Adipose tissue (tissue), 3 donors: ENCODE data around the gene C4orf50. TPM values are rescaled to one million over a fixed set of nuclear protein-coding genes. Genes with fewer than 3 reads are reported as not detected.

ENCODE experiments used
- H3K27ac ChIP-seq: one replicate; pipeline ENCODE4 v1.5.1; 2013; ENCODE audit warnings: low read depth, low read length
- WGBS, 3 donors: extraction: QIAGEN DNeasy Blood & Tissue Kit; methylation state at CpG; one replicate each; pipeline ENCODE4 v1.1.7; 2013; 5-methylcytosine and 5-hydroxymethylcytosine counted together
- polyA plus RNA-seq, 3 donors: library from polyadenylated mRNA; stranded (reverse); fragments of 200-250 nt; gene quantifications; one replicate each; pipeline ENCODE4 v1.2.3, GENCODE V29; 2013
- donor health status: healthy with polysubstance abuse.
- donor health status: Bipolar disorder and iron deficiency.
- donor health status: healthy.

The C4orf50 gene
- polyA plus RNA-seq, 3 donors = 0.01 to 0.03 TPM; not detected in 1

DNA sequence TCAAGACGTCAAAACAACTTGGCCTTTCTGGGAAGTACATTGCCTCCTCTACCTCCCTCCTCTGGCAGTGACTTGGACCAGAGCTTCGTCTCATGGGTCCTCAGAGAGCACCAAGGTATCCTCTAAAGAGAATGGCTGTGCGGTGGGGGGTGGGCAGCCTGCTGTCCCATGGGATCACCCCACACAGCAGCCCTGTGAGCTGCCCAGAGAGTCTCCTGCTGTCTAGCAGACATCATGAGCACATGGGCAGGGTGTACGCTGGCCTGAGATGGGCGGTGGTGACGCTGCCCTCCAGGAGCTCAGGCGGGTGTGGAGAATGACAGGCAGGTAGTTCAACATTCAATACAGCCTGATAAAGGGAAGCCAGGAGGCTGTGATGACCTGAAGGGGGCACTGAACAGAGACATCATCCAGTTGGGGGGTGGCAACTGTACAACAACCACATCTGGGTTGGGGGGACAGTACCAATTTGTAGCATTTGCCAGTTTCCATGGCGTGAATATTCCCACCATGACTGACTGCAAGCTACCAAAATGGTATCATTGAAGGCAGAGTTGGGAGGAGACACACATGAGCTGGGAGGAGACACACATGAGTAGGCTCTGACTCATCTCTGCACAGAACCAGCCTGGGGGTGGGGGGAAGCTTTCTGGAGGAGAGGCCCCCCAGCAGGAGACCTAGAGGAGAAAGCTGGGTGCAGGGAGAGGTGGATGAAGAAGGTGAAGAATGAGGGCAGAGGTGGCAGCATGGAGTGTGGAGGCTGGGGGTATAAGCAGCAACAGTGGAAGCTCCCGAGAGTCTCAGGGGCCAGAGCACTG lies 35.9 kb downstream of the C4orf50 start:
- H3K27ac ChIP-seq = no peak overlapping the region
- 71 to 77% (median 72%) methylated on average over 9 of the region's 9 CpGs for WGBS, 3 donors

DNA sequence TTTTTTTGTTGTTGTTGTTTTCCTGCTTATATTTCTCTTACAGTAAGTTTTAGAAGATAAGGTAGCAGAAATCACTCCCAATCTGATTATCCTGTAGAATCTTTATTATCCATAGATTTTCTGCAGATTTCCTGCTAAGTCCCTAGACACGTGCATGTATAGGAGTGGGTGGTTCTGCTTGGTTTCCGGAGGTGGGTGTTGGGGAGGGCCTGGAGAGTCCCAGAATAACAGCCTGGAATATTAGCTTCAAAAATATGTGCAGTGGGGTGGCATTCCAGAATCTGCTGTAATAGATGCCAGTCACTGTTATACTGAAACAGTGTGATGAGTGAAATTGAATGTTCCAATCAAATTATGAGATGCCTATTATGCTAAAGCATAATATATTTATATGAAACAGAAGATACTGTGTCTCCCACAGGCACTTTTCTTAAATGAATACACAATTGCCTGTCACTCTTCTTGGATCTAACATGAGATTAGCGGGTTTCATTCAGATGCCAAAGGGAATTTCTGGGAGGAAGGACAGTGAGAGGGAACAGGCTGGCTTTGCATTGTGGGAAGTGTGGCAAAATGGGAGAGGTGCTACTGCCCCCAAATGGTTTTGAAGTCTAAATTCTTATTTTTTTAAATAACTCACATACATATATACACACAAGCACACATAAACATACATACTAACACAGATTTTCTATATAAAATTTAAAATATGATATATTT lies 37.6 kb downstream of the C4orf50 start:
- WGBS, 3 donors = 30 to 44% (median 41%) methylated on average over 3 of the region's 3 CpGs
- H3K27ac ChIP-seq = no peak overlapping the region

DNA sequence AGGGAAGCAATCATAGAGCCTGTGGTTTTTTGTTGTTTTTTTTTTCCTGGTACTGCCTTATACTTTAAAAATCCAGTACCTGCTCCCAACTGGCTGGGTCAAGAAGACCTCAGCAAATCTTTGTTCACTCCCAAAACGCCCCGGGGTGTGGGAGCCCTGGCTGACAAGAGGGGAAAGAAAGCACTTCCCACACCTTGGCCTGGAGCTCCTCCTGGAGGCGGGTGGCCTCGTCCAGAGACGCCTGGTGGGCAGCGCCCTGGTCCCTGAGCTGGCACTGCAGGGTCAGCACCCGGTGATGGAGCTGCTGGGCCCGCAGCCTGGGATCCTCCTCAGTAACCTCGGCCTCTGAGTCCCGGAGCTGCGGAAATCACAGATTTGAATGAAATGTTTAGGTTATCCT lies 38.2 kb downstream of the C4orf50 start:
- whole genome bisulfite sequencing, 3 donors = 13 to 15% (median 15%) methylated on average over 11 of the region's 11 CpGs
- H3K27ac ChIP-seq = no peak overlapping the region

DNA sequence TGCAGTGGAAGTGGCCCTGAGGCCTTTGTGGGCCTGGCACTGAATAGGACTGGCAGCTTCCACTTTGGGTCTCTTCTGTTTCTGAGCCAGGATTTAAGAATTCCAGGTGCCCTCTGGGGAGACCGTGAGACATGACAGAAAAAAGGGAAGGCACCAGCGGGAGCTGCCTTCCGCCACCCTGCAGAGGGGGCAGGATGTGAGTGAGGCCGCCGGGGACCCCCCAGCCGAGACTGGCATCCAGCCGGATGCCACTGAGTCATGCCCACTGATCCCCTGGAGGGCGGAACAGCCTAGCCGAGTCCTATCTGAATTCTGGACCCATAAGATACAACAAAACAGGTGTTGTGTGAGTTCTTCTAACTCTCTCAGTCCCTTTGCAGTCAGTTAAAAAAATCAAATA lies 41.3 kb downstream of the C4orf50 start:
- WGBS, 3 donors = 64 to 75% (median 72%) methylated on average over 9 of the region's 9 CpGs
- H3K27ac ChIP-seq = no peak overlapping the region

DNA sequence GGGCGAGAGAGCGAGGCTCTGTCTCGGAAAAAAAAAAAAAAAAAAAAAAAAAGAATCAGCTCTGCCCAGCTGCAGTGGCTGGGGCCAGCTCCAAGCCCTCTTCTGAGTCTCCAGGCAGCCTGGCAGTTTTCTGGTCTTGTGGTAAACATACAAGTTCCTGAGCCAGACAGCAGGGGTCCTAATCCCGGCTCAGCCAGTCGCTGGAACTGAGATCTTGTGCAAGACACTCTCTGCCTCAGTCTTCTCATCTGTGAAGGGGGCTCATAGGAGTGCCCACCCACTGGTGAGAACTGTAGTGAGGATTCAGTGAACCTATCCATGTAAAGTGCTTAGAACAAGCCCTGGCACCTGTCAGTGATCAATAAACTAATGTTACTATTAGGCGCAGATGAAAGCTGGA lies 41.8 kb downstream of the C4orf50 start:
- WGBS, 3 donors = 64 to 87% (median 86%) methylated on average over 3 to 6 of the region's 6 CpGs
- H3K27ac ChIP-seq = no peak overlapping the region

DNA sequence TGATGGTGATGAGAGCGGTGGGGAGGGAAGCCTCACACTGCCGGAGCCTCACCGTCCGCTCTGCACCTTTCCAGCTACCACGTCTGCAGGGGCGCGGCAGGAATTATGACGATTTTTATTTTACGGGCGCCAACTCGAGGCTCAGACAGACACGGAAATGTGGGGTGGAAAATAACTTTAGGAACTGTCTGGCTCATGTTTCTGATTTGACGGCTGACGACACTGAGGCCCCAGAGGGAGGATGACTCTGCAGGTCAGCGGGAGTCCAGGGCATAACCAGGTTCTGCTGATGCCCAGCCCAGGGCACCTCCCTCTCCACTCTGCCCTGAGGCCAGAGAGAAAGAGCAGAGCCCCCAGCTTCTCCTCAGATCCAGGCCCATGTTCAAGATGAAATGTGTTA lies 43.9 kb downstream of the C4orf50 start:
- no peak overlapping the region for H3K27ac ChIP-seq
- 66 to 73% (median 71%) methylated on average over 15 of the region's 15 CpGs for WGBS, 3 donors

DNA sequence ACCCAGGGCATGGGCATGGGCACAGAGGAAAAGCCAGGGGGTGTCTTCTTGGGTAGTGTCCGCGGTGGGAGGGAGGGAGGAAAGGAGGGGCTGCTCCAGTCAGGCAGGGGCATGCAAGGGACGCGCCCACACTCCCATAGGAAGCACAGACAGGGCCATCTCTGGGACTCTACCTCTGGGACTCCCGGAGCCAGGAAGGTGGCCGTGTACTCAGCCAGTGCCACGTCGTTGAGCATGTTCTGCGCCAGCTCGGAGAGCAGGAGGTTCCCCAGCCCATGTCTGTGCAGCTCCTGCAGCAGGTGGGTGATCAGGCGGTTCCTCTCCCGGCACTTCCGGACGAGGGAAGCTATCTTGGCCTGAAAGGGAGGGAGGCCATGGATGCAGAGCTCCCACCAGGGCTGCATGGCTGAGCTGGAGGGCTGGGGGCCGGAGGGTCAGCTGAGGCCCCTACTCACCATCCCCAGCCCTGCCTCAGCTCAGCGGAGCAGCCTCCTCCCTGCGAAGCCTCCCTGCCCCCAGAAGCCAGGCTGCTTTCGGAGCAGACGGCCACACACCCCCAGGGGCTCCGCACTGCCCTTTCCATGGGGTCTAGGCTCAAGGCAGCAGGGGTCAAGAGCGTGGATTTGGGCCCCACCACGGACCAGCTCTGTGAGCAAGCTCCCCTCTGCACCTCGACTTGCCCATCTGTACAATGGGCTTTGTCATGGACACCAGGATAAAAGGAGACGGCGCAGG lies 44.6 kb downstream of the C4orf50 start:
- 72 to 83% (median 74%) methylated on average over 25 of the region's 25 CpGs for WGBS, 3 donors
- no peak overlapping the region for H3K27ac ChIP-seq

DNA sequence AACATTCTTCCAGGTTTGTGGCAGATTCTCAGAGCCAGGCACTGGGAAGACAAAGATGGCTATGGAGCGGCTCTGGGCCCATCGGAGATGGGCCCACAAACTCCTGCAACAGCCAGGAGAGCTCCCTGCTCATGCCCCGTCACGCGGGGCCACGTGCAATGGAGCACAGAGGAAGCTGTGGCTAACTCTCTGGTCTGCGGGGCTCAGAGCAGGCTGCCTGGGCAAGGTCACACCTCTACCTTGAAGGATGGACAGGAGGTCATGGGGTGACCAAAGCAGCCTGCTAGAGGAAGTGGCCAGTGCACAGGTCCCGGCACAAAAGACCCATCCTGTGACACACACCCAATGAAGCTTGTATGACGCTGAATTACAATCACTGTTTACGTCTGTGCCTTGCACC lies 45.2 kb downstream of the C4orf50 start:
- WGBS, 3 donors = 59 to 78% (median 60%) methylated on average over 10 of the region's 10 CpGs
- H3K27ac ChIP-seq = no peak overlapping the region

DNA sequence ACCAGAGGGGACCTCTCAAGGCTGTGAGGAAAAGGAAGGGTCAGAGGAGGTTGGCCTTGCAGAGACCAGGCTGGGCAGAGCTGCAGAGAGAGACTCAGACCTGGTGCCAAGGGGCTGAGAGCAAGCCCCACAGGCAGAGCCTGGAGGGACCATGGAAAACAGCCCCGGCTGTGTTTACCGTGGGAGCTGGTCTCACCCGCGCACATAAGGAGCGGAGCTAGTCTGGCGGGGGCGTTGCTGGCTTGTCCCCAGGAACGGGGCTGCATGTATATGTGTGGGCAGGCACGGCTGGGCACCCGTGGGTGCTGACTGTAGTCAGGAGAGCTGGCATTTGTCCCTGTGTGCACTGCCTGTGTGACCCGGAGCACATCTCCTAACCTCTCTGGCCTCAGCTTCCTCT lies 45.7 kb downstream of the C4orf50 start:
- 87 to 90% (median 90%) methylated on average over 11 of the region's 11 CpGs for WGBS, 3 donors
- no peak overlapping the region for H3K27ac ChIP-seq

DNA sequence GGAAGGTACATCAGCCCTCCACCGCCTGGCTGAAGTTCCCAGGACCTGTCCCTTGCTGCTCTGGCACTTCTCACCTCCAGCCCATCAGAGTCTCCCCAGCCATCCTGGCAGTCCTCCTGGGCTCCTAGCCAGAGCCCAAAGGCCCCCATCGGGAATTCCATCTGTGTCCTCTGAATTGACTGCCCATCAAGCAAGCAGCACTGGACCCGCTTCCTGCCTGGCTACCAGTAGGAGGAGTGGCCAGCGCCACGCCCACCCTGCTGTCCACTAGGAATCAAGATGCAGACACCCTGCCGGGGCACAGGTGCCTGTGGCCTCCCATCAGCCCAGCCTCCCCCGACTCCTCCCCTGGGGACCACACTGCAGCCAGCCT lies 47.2 kb downstream of the C4orf50 start:
- H3K27ac ChIP-seq = no peak overlapping the region
- 55 to 69% (median 60%) methylated on average over 7 of the region's 7 CpGs for WGBS, 3 donors

DNA sequence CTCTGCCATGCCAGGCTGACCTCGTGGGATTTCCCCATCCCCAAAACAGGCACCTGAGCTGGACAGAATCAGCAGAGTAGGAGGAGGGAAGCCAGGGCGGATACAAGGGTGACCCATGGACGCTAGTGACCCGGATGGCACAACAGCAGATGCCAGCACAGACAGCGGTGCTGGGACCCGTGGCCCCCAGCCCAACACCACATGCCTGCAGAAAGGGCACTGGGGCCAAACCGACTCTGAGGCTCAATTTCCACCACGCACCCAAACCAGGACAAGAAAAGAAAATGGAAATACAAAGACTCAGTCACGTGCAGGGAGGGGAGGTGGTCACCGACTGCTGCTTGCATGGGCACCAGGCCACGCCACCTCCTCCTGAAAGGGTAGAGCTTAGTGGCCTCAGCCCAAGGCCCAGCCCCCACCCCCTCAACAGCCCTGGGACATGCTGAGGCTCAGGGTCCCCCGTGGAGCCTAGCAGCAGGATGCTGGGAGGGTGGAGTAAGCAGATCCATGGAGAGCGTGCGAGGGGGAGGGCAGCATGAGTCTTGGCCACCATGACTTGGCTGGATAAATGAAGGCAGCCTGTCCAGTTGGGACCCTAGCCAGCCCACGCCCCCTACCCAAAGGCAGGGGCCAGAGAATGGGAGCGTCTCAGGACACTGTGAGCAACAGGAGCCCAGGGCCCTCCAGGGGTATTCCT lies 47.7 kb downstream of the C4orf50 start:
- no peak overlapping the region for H3K27ac ChIP-seq
- 73 to 76% (median 73%) methylated on average over 16 of the region's 16 CpGs for WGBS, 3 donors

DNA sequence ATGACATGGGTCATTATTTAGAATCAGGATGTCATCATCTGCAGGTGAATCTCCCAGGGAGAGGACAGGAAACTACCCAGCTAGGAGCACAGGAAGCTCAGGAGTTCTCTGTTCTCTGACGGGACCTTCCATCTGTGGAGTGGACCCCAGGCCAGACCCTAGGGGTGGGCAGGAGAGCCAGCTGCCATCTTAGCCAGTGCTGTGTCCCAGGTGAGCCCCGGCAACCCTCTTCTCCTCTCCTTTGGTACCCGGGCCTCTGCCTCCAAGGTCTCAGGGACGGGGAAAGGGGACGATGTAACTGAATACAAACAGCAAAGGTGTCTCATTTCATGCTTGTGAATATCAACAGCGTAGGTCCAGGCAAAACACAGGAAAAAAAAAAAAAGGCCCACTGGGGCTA lies 48.5 kb downstream of the C4orf50 start:
- 63 to 73% (median 72%) methylated on average over 6 of the region's 6 CpGs for WGBS, 3 donors
- no peak overlapping the region for H3K27ac ChIP-seq

DNA sequence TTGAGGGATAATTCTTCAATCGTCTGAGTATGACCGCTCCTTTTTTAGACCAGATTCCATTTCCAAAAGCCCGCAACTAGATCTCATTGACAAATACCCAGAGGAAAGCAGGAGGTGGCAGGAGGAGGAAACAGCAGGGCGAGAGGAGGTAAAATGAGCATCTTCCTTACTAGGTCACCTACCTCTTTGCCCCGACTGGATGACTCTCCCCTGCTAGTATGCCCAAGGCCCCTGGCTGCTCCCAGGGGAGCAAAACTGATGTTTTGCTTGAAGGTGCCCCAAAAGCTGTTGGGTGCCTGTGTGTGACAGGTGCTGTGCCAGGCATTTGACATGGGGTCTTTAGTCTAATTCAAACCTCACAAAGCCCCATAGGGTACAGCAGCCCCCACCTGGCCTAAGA lies 48.9 kb downstream of the C4orf50 start:
- 71 to 81% (median 79%) methylated on average over 5 of the region's 5 CpGs for WGBS, 3 donors
- no peak overlapping the region for H3K27ac ChIP-seq

DNA sequence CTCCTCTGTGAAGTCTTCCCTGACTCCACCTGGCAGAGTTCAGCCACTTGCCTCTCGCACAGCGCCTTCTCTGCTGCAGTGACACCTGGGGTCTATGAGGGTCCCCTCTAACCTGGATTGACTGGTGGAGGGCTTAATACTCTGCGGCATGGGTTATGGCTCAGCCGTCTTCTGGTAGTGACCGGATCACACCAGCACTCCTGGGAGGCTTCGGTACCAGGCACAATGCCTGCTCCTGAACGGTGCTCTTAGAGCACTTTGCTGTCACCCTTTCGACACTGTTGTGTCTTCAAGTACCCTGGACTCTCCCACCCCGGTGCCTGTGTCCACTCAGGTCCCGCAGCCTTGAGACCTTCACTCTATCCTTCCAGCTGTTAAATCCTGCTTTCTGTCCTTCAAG lies 50.0 kb downstream of the C4orf50 start:
- 86 to 97% (median 93%) methylated on average over 10 of the region's 10 CpGs for WGBS, 3 donors
- H3K27ac ChIP-seq = no peak overlapping the region

DNA sequence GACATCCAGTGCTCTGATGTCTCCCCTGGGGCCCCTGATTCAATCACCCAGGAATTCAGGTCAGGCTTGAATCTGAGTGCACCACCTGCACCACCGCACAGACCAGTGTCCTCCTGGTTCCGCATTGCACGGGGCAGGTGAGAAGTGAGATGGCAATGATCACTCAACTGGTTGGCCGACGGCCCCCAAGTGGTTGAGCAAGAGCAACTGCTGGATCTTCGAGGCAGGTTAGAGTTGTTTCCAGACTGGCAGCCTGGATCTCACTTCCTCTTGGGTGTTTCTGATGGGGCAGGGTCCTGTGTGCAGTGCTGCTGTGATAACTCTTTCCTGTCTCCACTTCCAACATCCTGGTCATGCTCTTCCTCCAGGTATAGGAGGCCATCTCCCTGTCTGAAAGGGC lies 50.4 kb downstream of the C4orf50 start:
- 41 to 50% (median 44%) methylated on average over 6 of the region's 6 CpGs for WGBS, 3 donors
- H3K27ac ChIP-seq = no peak overlapping the region

DNA sequence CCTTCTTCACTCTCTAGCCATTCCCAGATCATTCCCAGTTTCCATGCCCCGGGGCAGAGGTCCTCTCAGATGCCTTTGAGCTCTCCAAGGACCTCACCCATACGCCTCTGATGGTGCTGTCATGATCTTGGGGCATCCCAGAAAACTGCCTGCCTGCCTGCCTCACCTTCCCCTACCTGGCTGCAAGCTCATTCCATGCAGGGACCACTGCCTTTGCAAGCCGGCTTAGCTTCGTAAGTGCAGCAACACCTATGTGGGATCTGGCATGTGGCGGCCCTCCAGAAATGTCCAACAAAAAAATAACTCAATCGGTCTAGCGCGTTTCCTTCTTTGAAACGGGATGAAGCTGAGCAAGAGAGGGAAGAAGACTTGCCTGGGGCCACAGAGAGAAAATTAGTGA lies 53.0 kb downstream of the C4orf50 start:
- H3K27ac ChIP-seq = no peak overlapping the region
- WGBS, 3 donors = 84 to 89% (median 87%) methylated on average over 9 of the region's 9 CpGs

DNA sequence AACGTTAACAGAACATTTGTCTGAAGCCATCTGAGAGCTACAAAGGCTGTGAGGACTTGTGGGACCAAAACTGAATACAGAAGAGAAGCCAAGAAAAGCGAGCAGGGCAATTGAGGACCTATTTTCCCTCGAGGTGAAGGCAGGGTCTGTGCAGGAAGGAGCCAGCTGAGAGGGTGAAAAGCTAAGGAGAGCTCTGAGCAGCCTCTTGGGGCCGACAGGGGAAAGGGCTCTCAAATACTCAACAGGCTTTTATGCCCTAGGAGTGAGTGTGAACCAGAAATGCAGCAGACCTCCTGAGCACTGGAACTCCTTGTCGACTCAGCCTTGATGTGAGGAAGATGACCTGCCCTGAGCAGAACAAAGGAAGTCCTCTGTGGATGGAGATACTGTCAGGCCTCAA lies 54.2 kb downstream of the C4orf50 start:
- WGBS, 3 donors = 36 to 41% (median 39%) methylated on average over 5 of the region's 5 CpGs
- no peak overlapping the region for H3K27ac ChIP-seq

DNA sequence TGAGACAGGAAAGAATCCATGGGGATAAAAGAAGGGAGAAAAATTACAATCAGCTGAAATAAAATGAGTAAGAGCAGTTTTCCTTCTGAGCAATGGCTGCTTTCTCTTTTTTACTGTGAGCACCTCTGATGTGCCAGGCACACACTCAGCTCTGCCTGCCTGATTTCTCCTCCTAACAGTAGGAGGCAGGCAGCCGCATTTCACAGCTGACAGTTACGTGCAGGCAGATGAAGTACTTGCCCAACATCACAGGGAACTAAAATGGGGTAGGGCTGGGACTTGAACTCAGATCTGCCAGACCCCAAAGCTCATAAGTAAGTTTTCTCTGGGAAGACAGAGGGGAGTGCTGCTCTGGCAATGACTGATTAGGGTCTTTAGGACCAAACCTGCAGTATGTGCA lies 54.6 kb downstream of the C4orf50 start:
- 36 to 49% (median 47%) methylated on average over 2 of the region's 2 CpGs for WGBS, 3 donors
- H3K27ac ChIP-seq = no peak overlapping the region

DNA sequence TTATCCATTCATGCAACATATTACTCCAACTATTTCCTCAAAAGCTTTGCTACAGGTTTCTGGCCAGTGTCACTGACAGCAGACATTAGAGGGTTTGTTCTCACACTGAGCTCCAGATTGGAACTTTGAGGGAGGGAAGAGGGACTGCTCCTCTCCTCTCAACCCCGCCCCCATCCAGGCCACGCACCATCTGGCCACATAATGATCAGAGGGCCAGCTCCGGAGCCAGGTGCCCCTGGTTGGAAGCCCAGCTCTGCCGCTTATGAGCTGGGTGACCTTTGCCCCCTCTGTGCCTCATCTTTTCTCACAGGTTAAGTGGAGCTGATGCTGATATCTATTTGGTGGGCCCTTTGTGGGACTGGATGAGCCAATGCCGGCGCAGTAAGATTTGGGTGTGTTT lies 55.8 kb downstream of the C4orf50 start:
- no peak overlapping the region for H3K27ac ChIP-seq
- WGBS, 3 donors = 62 to 76% (median 63%) methylated on average over 6 of the region's 6 CpGs
